Measurements from ENCODE around the gene ARFGAP2. TPM values are rescaled to one million over a fixed set of nuclear protein-coding genes. Genes with fewer than 3 reads are reported as not detected.

Gene ARFGAP2
- total and polyA plus RNA-seq, 2 of the 8 experiments (the other 6 are each of a cell fraction or from before 2014, with no cell fraction given) = 50.2 to 64.0 TPM

DNA sequence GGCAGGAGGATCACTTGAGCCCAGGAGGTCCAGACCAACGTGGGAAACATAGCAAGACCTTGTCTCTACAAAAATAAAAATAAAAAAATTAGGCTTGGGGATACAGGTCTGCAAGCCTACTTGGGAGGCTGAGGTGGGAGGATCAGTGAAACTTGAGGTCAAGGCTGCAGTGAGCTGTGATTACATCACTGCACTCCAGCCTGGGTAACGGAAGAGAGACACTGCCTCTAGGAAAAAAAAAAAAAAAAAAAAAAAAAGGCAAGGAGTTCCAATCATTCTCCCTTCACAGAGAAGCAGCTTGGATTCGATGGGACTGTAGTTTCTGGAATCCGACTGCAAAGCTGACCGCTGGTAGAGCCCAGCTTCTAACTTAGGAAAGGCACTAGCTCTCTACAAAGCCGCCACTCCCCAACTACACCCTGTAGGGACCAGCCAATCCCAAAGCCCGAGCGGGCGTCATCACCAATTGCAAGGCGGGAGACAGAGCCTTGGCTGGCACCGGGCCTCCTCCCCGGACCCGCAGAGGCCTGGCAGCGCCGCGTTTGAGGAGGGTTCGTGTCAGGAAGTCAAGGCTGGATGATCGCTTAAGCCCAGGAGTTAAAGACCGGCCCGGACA, 37.4 kb upstream of the ARFGAP2 start (continued):
- TF ChIP-seq POU5F1 (IDR thresholded peaks at IDR 0.05; ENCODE audit: low read depth, low read length) = no peak
- TF ChIP-seq YY1 (IDR thresholded peaks at IDR 0.05; ENCODE audit: low read depth, low read length) = no peak; the same call in 1 of the 2 replicates
- no peak for TF ChIP-seq BACH1 (IDR thresholded peaks at IDR 0.05; ENCODE audit: low read length)
- TF ChIP-seq HDAC2 (IDR thresholded peaks at IDR 0.05; ENCODE audit: borderline replicate concordance in 1 of 2, low read depth in 2 of 2, low read length in 2 of 2) = no peak
- TF ChIP-seq GABPA (IDR thresholded peaks at IDR 0.05; ENCODE audit: borderline replicate concordance, insufficient read depth, low read length) = no peak
- TF ChIP-seq, protein P1, sequence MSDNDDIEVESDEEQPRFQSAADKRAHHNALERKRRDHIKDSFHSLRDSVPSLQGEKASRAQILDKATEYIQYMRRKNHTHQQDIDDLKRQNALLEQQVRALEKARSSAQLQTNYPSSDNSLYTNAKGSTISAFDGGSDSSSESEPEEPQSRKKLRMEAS (IDR thresholded peaks at IDR 0.05) = peak; percentile 19; the same call in 1 of the 2 replicates
- TF ChIP-seq SUZ12 (IDR thresholded peaks at IDR 0.05; ENCODE audit: low read length) = no peak
- no peak for TF ChIP-seq SIN3A (conservative IDR thresholded peaks at IDR 0.05 in 1 of 2, IDR thresholded peaks at IDR 0.05 in 1 of 2; ENCODE audit: low read depth in 1 of 2, low read length in 2 of 2)
- peak; percentile 73 for TF ChIP-seq CREB1 (IDR thresholded peaks at IDR 0.05)
- TF ChIP-seq, protein P2, sequence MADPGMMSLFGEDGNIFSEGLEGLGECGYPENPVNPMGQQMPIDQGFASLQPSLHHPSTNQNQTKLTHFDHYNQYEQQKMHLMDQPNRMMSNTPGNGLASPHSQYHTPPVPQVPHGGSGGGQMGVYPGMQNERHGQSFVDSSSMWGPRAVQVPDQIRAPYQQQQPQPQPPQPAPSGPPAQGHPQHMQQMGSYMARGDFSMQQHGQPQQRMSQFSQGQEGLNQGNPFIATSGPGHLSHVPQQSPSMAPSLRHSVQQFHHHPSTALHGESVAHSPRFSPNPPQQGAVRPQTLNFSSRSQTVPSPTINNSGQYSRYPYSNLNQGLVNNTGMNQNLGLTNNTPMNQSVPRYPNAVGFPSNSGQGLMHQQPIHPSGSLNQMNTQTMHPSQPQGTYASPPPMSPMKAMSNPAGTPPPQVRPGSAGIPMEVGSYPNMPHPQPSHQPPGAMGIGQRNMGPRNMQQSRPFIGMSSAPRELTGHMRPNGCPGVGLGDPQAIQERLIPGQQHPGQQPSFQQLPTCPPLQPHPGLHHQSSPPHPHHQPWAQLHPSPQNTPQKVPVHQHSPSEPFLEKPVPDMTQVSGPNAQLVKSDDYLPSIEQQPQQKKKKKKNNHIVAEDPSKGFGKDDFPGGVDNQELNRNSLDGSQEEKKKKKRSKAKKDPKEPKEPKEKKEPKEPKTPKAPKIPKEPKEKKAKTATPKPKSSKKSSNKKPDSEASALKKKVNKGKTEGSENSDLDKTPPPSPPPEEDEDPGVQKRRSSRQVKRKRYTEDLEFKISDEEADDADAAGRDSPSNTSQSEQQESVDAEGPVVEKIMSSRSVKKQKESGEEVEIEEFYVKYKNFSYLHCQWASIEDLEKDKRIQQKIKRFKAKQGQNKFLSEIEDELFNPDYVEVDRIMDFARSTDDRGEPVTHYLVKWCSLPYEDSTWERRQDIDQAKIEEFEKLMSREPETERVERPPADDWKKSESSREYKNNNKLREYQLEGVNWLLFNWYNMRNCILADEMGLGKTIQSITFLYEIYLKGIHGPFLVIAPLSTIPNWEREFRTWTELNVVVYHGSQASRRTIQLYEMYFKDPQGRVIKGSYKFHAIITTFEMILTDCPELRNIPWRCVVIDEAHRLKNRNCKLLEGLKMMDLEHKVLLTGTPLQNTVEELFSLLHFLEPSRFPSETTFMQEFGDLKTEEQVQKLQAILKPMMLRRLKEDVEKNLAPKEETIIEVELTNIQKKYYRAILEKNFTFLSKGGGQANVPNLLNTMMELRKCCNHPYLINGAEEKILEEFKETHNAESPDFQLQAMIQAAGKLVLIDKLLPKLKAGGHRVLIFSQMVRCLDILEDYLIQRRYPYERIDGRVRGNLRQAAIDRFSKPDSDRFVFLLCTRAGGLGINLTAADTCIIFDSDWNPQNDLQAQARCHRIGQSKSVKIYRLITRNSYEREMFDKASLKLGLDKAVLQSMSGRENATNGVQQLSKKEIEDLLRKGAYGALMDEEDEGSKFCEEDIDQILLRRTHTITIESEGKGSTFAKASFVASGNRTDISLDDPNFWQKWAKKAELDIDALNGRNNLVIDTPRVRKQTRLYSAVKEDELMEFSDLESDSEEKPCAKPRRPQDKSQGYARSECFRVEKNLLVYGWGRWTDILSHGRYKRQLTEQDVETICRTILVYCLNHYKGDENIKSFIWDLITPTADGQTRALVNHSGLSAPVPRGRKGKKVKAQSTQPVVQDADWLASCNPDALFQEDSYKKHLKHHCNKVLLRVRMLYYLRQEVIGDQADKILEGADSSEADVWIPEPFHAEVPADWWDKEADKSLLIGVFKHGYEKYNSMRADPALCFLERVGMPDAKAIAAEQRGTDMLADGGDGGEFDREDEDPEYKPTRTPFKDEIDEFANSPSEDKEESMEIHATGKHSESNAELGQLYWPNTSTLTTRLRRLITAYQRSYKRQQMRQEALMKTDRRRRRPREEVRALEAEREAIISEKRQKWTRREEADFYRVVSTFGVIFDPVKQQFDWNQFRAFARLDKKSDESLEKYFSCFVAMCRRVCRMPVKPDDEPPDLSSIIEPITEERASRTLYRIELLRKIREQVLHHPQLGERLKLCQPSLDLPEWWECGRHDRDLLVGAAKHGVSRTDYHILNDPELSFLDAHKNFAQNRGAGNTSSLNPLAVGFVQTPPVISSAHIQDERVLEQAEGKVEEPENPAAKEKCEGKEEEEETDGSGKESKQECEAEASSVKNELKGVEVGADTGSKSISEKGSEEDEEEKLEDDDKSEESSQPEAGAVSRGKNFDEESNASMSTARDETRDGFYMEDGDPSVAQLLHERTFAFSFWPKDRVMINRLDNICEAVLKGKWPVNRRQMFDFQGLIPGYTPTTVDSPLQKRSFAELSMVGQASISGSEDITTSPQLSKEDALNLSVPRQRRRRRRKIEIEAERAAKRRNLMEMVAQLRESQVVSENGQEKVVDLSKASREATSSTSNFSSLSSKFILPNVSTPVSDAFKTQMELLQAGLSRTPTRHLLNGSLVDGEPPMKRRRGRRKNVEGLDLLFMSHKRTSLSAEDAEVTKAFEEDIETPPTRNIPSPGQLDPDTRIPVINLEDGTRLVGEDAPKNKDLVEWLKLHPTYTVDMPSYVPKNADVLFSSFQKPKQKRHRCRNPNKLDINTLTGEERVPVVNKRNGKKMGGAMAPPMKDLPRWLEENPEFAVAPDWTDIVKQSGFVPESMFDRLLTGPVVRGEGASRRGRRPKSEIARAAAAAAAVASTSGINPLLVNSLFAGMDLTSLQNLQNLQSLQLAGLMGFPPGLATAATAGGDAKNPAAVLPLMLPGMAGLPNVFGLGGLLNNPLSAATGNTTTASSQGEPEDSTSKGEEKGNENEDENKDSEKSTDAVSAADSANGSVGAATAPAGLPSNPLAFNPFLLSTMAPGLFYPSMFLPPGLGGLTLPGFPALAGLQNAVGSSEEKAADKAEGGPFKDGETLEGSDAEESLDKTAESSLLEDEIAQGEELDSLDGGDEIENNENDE (IDR thresholded peaks at IDR 0.05; ENCODE audit: insufficient replicate concordance, low read length) = no peak
